ENCODE results near the gene OGFOD3.
A peak's percentile ranks its signal among the peaks of the same experiment; 100 is the strongest.
"Not testable (repeated sequence)": the region's sequence is repeated elsewhere in the genome, so short reads cannot be mapped to it uniquely, and the experiment has no call there.

The OGFOD3 gene

GRCh38 chr17:82418001-82418986 is at the start of gene OGFOD3, which contains the start of gene HEXD:
TSS of gene OGFOD3 (minus strand) at chr17:82418586. CDS start at chr17:82418485, 101 bp downstream.
TSS of gene HEXD (plus strand) at chr17:82418347. CDS start at chr17:82419800, 1,453 bp downstream.
- peak; percentile 84 for DNase-seq (ENCODE audit: low spot score)

- DNase-seq (ENCODE audit: low spot score): no peak
Measured at GRCh38 chr17:82465023-82465603, 46.7 kb upstream of the OGFOD3 start.

GRCh38 chr17:82464567-82464929 is 46.2 kb upstream of the OGFOD3 start:
- DNase-seq (ENCODE audit: low spot score): no peak

GRCh38 chr17:82463925-82464566 is 45.7 kb upstream of the OGFOD3 start:
- DNase-seq (ENCODE audit: low spot score): no peak

GRCh38 chr17:82463391-82463790 is 45.0 kb upstream of the OGFOD3 start:
- no peak for DNase-seq (ENCODE audit: low spot score)

GRCh38 chr17:82461827-82462524 is 43.6 kb upstream of the OGFOD3 start:
- no peak for DNase-seq (ENCODE audit: low spot score)

- DNase-seq (ENCODE audit: low spot score): not testable (repeated sequence)
Measured at GRCh38 chr17:82459936-82460335, 41.5 kb upstream of the OGFOD3 start.

- no peak for DNase-seq (ENCODE audit: low spot score)
Measured at GRCh38 chr17:82458885-82459424, 40.6 kb upstream of the OGFOD3 start.

- DNase-seq (ENCODE audit: low spot score): peak; percentile 95
Measured at GRCh38 chr17:82458179-82458884, 39.9 kb upstream of the OGFOD3 start, which contains the start of gene NARF. TSS of gene NARF (plus strand) at chr17:82458741. CDS start at chr17:82458804, 63 bp downstream.

- peak; percentile 94 for DNase-seq (ENCODE audit: low spot score)
Measured at GRCh38 chr17:82457929-82458178, 39.5 kb upstream of the OGFOD3 start.

GRCh38 chr17:82457073-82457928 is 38.9 kb upstream of the OGFOD3 start:
- no peak for DNase-seq (ENCODE audit: low spot score)

- DNase-seq (ENCODE audit: low spot score): not testable (repeated sequence)
Measured at GRCh38 chr17:82453706-82454105, 35.3 kb upstream of the OGFOD3 start.

- not testable (repeated sequence) for DNase-seq (ENCODE audit: low spot score)
Measured at GRCh38 chr17:82453151-82453550, 34.8 kb upstream of the OGFOD3 start.

- DNase-seq (ENCODE audit: low spot score): no peak
Measured at GRCh38 chr17:82452162-82452561, 33.8 kb upstream of the OGFOD3 start.

- peak; percentile 94 for DNase-seq (ENCODE audit: low spot score)
Measured at GRCh38 chr17:82450357-82451106, 32.1 kb upstream of the OGFOD3 start, which contains the start of gene CYBC1. TSS of gene CYBC1 (minus strand) at chr17:82450752. CDS start at chr17:82449254, 1,498 bp downstream.

- peak; percentile 25 for DNase-seq (ENCODE audit: low spot score)
Measured at GRCh38 chr17:82449883-82450356, 31.5 kb upstream of the OGFOD3 start.

GRCh38 chr17:82449131-82449882 is 30.9 kb upstream of the OGFOD3 start:
- DNase-seq (ENCODE audit: low spot score): peak; percentile 60

GRCh38 chr17:82447876-82448275 is 29.5 kb upstream of the OGFOD3 start:
- DNase-seq (ENCODE audit: low spot score): no peak

Data from CD4-positive, alpha-beta T cell treated with Interleukin-15 for 4 hours (primary cell).